Activated T-helper 1 cell treated with Interleukin-2 at 50 U/mL for 16 hours (primary cell): ENCODE data around the gene ERC1.

Source experiments
- DNase-seq: peaks from one replicate; pipeline ENCODE4 v3.0.0-alpha.2; 2020; ENCODE audit warnings: low read depth

The ERC1 gene

GRCh38 chr12:1510056-1510812 lies 519.2 kb downstream of the ERC1 start:
- DNase-seq = no peak

- no peak for DNase-seq
Measured at GRCh38 chr12:1515010-1515409, 524.0 kb downstream of the ERC1 start.

GRCh38 chr12:1515428-1515827 lies 524.4 kb downstream of the ERC1 start:
- no peak for DNase-seq

- DNase-seq = no peak
Measured at GRCh38 chr12:1517007-1517406, 526.0 kb downstream of the ERC1 start.

- DNase-seq = no peak
Measured at GRCh38 chr12:1517734-1518525, 526.9 kb downstream of the ERC1 start.

- DNase-seq = no peak
Measured at GRCh38 chr12:1518591-1519516, 527.8 kb downstream of the ERC1 start.

GRCh38 chr12:1519642-1520041 lies 528.6 kb downstream of the ERC1 start:
- no peak for DNase-seq

GRCh38 chr12:1523046-1523445 lies 532.0 kb downstream of the ERC1 start:
- no peak for DNase-seq

- DNase-seq = no peak
Measured at GRCh38 chr12:1523558-1524050, 532.6 kb downstream of the ERC1 start.

GRCh38 chr12:1525858-1526257 lies 534.8 kb downstream of the ERC1 start:
- DNase-seq = no peak

- no peak for DNase-seq
Measured at GRCh38 chr12:1527789-1528188, 536.8 kb downstream of the ERC1 start.

GRCh38 chr12:1528791-1529190 lies 537.8 kb downstream of the ERC1 start:
- DNase-seq = no peak

GRCh38 chr12:1529228-1529861 lies 538.3 kb downstream of the ERC1 start:
- no peak for DNase-seq

GRCh38 chr12:1529862-1530591 lies 539.0 kb downstream of the ERC1 start:
- no peak for DNase-seq

GRCh38 chr12:1530592-1531152 lies 539.6 kb downstream of the ERC1 start:
- no peak for DNase-seq

GRCh38 chr12:1531153-1531653 lies 540.2 kb downstream of the ERC1 start:
- DNase-seq = no peak

GRCh38 chr12:1531654-1532374 lies 540.8 kb downstream of the ERC1 start:
- no peak for DNase-seq

- DNase-seq = no peak
Measured at GRCh38 chr12:1532375-1533165, 541.5 kb downstream of the ERC1 start.

- DNase-seq = no peak
Measured at GRCh38 chr12:1533205-1533601, 542.2 kb downstream of the ERC1 start.
